ENCODE data around the gene OR2D2.

GRCh38 chr11:6889835-6890234 is 2.5 kb downstream of the OR2D2 start:
- TF ChIP-seq POLR2AphosphoS5 (IDR thresholded peaks at IDR 0.05; ENCODE audit: borderline replicate concordance, low read depth, low read length) (no peak), EZH2 (IDR thresholded peaks at IDR 0.05) (no peak)
